Stimulated activated CD8-positive, alpha-beta memory T cell treated with anti-CD3 and anti-CD28 coated beads, Interleukin-7, amount 100 ng/mL, for 1 hour (primary cell): ENCODE results near the gene POLR3E.
A peak's percentile ranks its signal among the peaks of the same experiment; 100 is the strongest.
"Not testable (repeated sequence)": the region's sequence is repeated elsewhere in the genome, so short reads cannot be mapped to it uniquely, and the experiment has no call there.

Source experiments
- DNase-seq, 2 donors: peaks; one replicate each; pipeline ENCODE4 v3.0.0-alpha.2; 2020; ENCODE audit warnings: low read depth in 2 of 2

The POLR3E gene

GRCh38 chr16:22293137-22294106 lies 3.8 kb upstream of the POLR3E start:
- no peak for DNase-seq

- DNase-seq: no peak
These were observed 740 bp upstream of the POLR3E start for GRCh38 chr16:22296225-22297113.

- peak; percentile 20 to 48 for DNase-seq
These were observed 893 bp downstream of the POLR3E start for GRCh38 chr16:22297871-22298733.

GRCh38 chr16:22299036-22299435 lies 1.8 kb downstream of the POLR3E start:
- DNase-seq: no peak

- DNase-seq: peak in 1 of 2 donors; percentile 11
These were observed 3.3 kb downstream of the POLR3E start for GRCh38 chr16:22300427-22301071.

- not testable (repeated sequence) for DNase-seq
These were observed 4.2 kb downstream of the POLR3E start for GRCh38 chr16:22301423-22301822.

GRCh38 chr16:22302776-22303363 lies 5.7 kb downstream of the POLR3E start:
- DNase-seq: no peak

- no peak for DNase-seq
These were observed 7.2 kb downstream of the POLR3E start for GRCh38 chr16:22304411-22304810.

- DNase-seq: no peak
These were observed 9.6 kb downstream of the POLR3E start for GRCh38 chr16:22306788-22307187.

- no peak for DNase-seq
These were observed 10.6 kb downstream of the POLR3E start for GRCh38 chr16:22307838-22308237.

- no peak for DNase-seq
These were observed 11.8 kb downstream of the POLR3E start for GRCh38 chr16:22308824-22309520.

- DNase-seq: no peak
These were observed 14.3 kb downstream of the POLR3E start for GRCh38 chr16:22311520-22311919.

- DNase-seq: no peak
These were observed 15.9 kb downstream of the POLR3E start for GRCh38 chr16:22312897-22313781.

- DNase-seq: no peak
These were observed 16.8 kb downstream of the POLR3E start for GRCh38 chr16:22313876-22314470.

GRCh38 chr16:22314661-22315626 lies 17.7 kb downstream of the POLR3E start:
- DNase-seq: no peak

GRCh38 chr16:22315979-22316378 lies 18.8 kb downstream of the POLR3E start:
- DNase-seq: no peak

GRCh38 chr16:22316411-22316811 lies 19.2 kb downstream of the POLR3E start:
- DNase-seq: no peak
